IPS DF 19.7 (cell line): ENCODE measurements around the gene SEC31B.

Experiments
- DNase-seq: peaks from one replicate; pipeline ENCODE4 v3.0.0-alpha.2; 2013; ENCODE audit warnings: low read depth, low spot score

SEC31B gene

DNA sequence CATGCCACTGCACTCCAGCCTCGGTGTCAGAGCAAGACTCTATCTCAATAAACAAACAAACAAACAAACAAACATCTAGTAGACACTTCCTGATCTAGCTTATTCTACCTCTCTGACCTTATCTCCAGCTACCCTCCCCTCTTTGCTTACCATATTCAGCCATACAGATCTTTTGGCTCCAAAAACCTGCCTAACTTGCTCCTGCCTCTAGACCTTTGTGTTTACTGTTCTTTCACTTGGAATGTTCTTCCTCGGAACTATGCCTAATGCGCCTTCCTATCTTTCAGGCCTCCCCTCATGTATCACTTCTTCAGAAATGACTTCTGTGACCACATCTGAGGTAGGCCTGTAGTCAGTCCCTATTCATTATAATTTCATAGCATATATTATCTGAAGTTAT lies 77.1 kb downstream of the SEC31B start:
- no peak for DNase-seq

GRCh38 chr10:100438674-100439315 lies 80.9 kb downstream of the SEC31B start:
- DNase-seq = no peak
